Measurements from ENCODE around the gene FTO.
"Not testable (repeated sequence)": the region's sequence is repeated elsewhere in the genome, so short reads cannot be mapped to it uniquely, and the experiment has no call there.

FTO gene

GRCh38 chr16:53703590-53704444 is at the start of gene FTO, which contains the start of gene RPGRIP1L:
Gene FTO, plus strand, starts transcription at chr16:53704156.
Gene RPGRIP1L, minus strand, starts transcription at chr16:53703859. Its CDS starts 3,136 bp downstream, at chr16:53700723.
- Mint-ChIP-seq H3K27me3 (no peaks in the 10 kb centered on the region), H3K36me3 (peaks cover 6 to 15% of the 10 kb centered on the region in 2 donors), H3K9me3 (no peaks in the 10 kb centered on the region), H3K4me3 (peak within 1 kb of the TSS; percentile 95), H3K27ac (peak within 1 kb of the TSS; percentile 98), H3K4me1 (peaks cover 18 to 24% of the 10 kb centered on the region in 2 donors)
- ATAC-seq (replicated peaks): peak; percentile 96 to 98
- DNase-seq: peak; percentile 99

- Mint-ChIP-seq H3K9me3 (no peaks in the 10 kb centered on the region), H3K4me1 (no peaks in the 10 kb centered on the region), H3K27ac (no peak overlapping the region), H3K4me3 (no peak overlapping the region), H3K36me3 (peaks cover 13 to 15% of the 10 kb centered on the region in 2 donors), H3K27me3 (no peaks in the 10 kb centered on the region)
- ATAC-seq (replicated peaks): no peak
- no peak for DNase-seq
These were observed 49.0 kb upstream of the FTO start for GRCh38 chr16:53654946-53655345.

- DNase-seq (no peak), ATAC-seq (replicated peaks) (no peak)
- no peak overlapping the region for H3K4me3 Mint-ChIP-seq
- no peaks in the 10 kb centered on the region for H3K36me3 Mint-ChIP-seq
- H3K27ac Mint-ChIP-seq: no peak overlapping the region
- H3K9me3 Mint-ChIP-seq: no peaks in the 10 kb centered on the region
- H3K4me1 Mint-ChIP-seq: no peaks in the 10 kb centered on the region
- no peaks in the 10 kb centered on the region for H3K27me3 Mint-ChIP-seq
These were observed 41.9 kb upstream of the FTO start for GRCh38 chr16:53662072-53662471.

GRCh38 chr16:53664724-53665345 is 39.1 kb upstream of the FTO start:
- Mint-ChIP-seq H3K4me1 (no peaks in the 10 kb centered on the region), H3K36me3 (no peaks in the 10 kb centered on the region), H3K27me3 (no peaks in the 10 kb centered on the region), H3K4me3 (no peak overlapping the region), H3K27ac (no peak overlapping the region), H3K9me3 (no peaks in the 10 kb centered on the region)
- ATAC-seq (replicated peaks) (no peak), DNase-seq (no peak)

- Mint-ChIP-seq H3K27ac (no peak overlapping the region), H3K36me3 (no peaks in the 10 kb centered on the region), H3K4me3 (no peak overlapping the region), H3K9me3 (no peaks in the 10 kb centered on the region), H3K27me3 (no peaks in the 10 kb centered on the region), H3K4me1 (no peaks in the 10 kb centered on the region)
- DNase-seq (no peak), ATAC-seq (replicated peaks) (no peak)
These were observed 37.1 kb upstream of the FTO start for GRCh38 chr16:53666786-53667415.

- Mint-ChIP-seq H3K27me3 (no peaks in the 10 kb centered on the region), H3K9me3 (no peaks in the 10 kb centered on the region)
These were observed 35.1 kb upstream of the FTO start for GRCh38 chr16:53668869-53669268.

GRCh38 chr16:53672461-53672860 is 31.5 kb upstream of the FTO start:
- no peaks in the 10 kb centered on the region for H3K9me3 Mint-ChIP-seq
- H3K27ac Mint-ChIP-seq: no peak overlapping the region
- no peaks in the 10 kb centered on the region for H3K27me3 Mint-ChIP-seq
- ATAC-seq (replicated peaks) (no peak), DNase-seq (no peak)
- H3K36me3 Mint-ChIP-seq: peaks cover 0 to 3% of the 10 kb centered on the region in 2 donors
- no peaks in the 10 kb centered on the region for H3K4me1 Mint-ChIP-seq
- H3K4me3 Mint-ChIP-seq: no peak overlapping the region

More at GRCh38 chr16:53668869-53669268, 35.1 kb upstream of the FTO start:
- ATAC-seq (replicated peaks): no peak
- H3K4me3 Mint-ChIP-seq: no peak overlapping the region
- no peaks in the 10 kb centered on the region for H3K4me1 Mint-ChIP-seq
- no peak overlapping the region for H3K27ac Mint-ChIP-seq
- no peak for DNase-seq
- no peaks in the 10 kb centered on the region for H3K36me3 Mint-ChIP-seq

- no peaks in the 10 kb centered on the region for H3K4me1 Mint-ChIP-seq
- ATAC-seq (replicated peaks) (no peak), DNase-seq (no peak)
- H3K9me3 Mint-ChIP-seq: no peaks in the 10 kb centered on the region
- peaks cover 0 to 4% of the 10 kb centered on the region in 2 donors for H3K36me3 Mint-ChIP-seq
- H3K27ac Mint-ChIP-seq: no peak overlapping the region
- no peaks in the 10 kb centered on the region for H3K27me3 Mint-ChIP-seq
- no peak overlapping the region for H3K4me3 Mint-ChIP-seq
These were observed 30.8 kb upstream of the FTO start for GRCh38 chr16:53673189-53673588.

GRCh38 chr16:53678155-53678554 is 25.8 kb upstream of the FTO start:
- H3K4me3 Mint-ChIP-seq: no peak overlapping the region
- no peak overlapping the region for H3K27ac Mint-ChIP-seq
- DNase-seq (no peak), ATAC-seq (replicated peaks) (no peak)
- no peaks in the 10 kb centered on the region for H3K9me3 Mint-ChIP-seq
- H3K27me3 Mint-ChIP-seq: no peaks in the 10 kb centered on the region
- peaks cover 9 to 16% of the 10 kb centered on the region in 2 donors for H3K36me3 Mint-ChIP-seq
- H3K4me1 Mint-ChIP-seq: no peaks in the 10 kb centered on the region

GRCh38 chr16:53678756-53679343 is 25.1 kb upstream of the FTO start:
- H3K27me3 Mint-ChIP-seq: no peaks in the 10 kb centered on the region
- no peak for DNase-seq
- no peak overlapping the region for H3K27ac Mint-ChIP-seq
- no peaks in the 10 kb centered on the region for H3K9me3 Mint-ChIP-seq
- peaks cover 14 to 23% of the 10 kb centered on the region in 2 donors for H3K36me3 Mint-ChIP-seq
- ATAC-seq (replicated peaks): no peak
- H3K4me3 Mint-ChIP-seq: no peak overlapping the region
- no peaks in the 10 kb centered on the region for H3K4me1 Mint-ChIP-seq

- H3K4me3 Mint-ChIP-seq: no peak overlapping the region
- DNase-seq: no peak
- H3K4me1 Mint-ChIP-seq: no peaks in the 10 kb centered on the region
- ATAC-seq (replicated peaks): no peak
- H3K27ac Mint-ChIP-seq: no peak overlapping the region
- H3K27me3 Mint-ChIP-seq: no peaks in the 10 kb centered on the region
- H3K36me3 Mint-ChIP-seq: peaks cover 21 to 35% of the 10 kb centered on the region in 2 donors
- no peaks in the 10 kb centered on the region for H3K9me3 Mint-ChIP-seq
These were observed 23.2 kb upstream of the FTO start for GRCh38 chr16:53680756-53681155.

GRCh38 chr16:53681354-53681753 is 22.6 kb upstream of the FTO start:
- H3K9me3 Mint-ChIP-seq: no peaks in the 10 kb centered on the region
- no peak for ATAC-seq (replicated peaks)
- H3K27ac Mint-ChIP-seq: no peak overlapping the region

GRCh38 chr16:53685334-53685733 is 18.6 kb upstream of the FTO start:
- not testable (repeated sequence) for H3K9me3 Mint-ChIP-seq; H3K27ac Mint-ChIP-seq; DNase-seq; ATAC-seq (replicated peaks); H3K4me1 Mint-ChIP-seq; H3K4me3 Mint-ChIP-seq; H3K27me3 Mint-ChIP-seq
- H3K36me3 Mint-ChIP-seq: peaks cover 19 to 30% of the 10 kb centered on the region in 2 donors

More at GRCh38 chr16:53681354-53681753, 22.6 kb upstream of the FTO start:
- Mint-ChIP-seq H3K4me1 (no peaks in the 10 kb centered on the region), H3K4me3 (no peak overlapping the region), H3K36me3 (peaks cover 22 to 39% of the 10 kb centered on the region in 2 donors), H3K27me3 (no peaks in the 10 kb centered on the region)
- DNase-seq: no peak

- ATAC-seq (replicated peaks): no peak
- Mint-ChIP-seq H3K9me3 (no peaks in the 10 kb centered on the region), H3K36me3 (peaks cover 16 to 25% of the 10 kb centered on the region in 2 donors), H3K4me1 (no peaks in the 10 kb centered on the region), H3K4me3 (no peak overlapping the region), H3K27ac (no peak overlapping the region), H3K27me3 (no peaks in the 10 kb centered on the region)
- no peak for DNase-seq
These were observed 17.2 kb upstream of the FTO start for GRCh38 chr16:53686710-53687109.

Data from stimulated activated naive B cell treated with anti-CD40 and anti-IgM and Interleukin-4, amounts not matched to agents 10 μg/mL and 1 μg/mL and 100 μg/mL, for 72 hours (primary cell).